Glomerular visceral epithelial cell (primary cell): ENCODE results near the gene FBLN5.

Experiments used
- DNase-seq: peaks from one replicate; pipeline ENCODE4 v3.0.0-alpha.2; 2016; ENCODE audit errors: extremely low spot score

Gene FBLN5

DNA sequence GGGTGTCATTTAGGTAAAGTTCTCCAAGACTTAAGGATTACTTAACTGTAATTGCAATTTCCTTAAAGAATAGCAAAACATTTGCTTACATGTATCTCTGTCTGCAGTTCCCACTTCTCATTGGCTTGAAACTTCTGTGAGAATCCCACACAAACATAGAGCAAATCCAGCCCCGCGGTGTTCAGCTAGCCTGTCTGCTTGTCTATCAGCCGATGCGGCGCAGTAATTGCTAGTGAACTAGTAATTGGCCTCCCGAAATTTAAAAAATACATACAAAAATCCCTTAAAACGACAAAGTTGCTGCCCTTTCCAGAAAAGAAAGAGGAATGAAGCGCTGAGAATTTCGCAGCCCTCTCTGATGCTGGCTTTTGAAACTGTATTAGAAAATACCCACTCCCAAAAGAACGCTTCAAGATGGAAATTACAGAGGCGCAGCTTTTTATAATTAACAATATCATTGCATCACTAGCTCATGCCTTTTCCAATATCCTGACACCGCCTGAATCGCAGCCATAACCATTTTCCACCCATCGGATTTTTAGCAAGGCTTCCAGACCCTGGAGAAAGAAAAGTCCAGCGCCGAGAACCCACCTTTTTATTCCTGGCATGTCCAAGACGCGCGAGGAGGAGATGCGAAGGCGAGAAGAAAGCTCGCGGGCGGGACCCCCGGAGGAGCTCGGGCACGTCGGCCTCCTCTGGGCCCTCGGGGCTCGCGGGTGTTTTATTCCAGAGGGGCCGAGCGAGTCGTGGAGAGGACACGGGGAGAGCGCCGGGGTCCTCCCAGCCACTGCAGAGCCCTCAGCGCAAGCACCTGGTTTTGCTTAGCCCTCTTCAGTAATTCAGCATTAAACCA, 646 bp downstream of the FBLN5 start:
- no peak for DNase-seq

DNA sequence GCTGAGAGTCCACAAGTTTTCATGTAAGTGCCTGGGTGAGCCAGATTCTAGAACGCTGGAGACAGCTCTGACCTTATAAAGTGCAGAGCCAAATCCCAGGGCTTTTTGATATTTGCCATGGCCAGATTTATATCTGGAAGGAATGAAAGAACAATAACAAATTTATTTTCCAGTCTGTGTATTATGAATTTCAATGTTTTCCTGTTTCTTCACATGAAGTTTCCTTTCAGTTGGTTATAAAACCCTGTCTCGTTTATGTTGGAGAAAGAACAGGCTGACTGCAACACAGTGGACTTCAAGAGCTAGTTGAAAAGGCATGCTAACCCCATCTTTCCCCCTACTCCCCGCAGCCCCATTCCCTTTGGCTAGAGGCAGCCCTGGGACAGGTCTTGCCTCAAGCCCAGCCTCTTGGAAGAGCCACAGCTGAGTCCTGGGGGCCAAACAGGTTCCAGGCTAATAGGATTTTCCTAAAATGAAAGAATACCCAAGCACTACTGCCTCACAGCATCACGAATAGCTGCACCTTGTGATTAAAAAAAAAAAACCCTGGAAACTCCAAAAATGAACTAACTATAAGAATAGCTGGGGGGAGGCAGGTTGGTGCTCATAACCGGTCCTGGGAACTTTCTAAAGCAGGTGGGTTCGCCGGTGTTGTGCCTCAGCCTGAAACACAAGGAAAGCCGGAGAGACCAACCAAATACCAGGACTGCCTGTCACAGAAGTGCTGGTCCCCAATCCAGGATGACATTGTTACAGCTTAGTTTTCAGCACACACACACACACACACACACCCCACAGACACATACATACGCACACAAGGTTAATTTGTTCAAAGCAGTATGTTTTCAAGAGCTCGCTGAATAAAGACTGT, 1.5 kb downstream of the FBLN5 start:
- no peak for DNase-seq

DNA sequence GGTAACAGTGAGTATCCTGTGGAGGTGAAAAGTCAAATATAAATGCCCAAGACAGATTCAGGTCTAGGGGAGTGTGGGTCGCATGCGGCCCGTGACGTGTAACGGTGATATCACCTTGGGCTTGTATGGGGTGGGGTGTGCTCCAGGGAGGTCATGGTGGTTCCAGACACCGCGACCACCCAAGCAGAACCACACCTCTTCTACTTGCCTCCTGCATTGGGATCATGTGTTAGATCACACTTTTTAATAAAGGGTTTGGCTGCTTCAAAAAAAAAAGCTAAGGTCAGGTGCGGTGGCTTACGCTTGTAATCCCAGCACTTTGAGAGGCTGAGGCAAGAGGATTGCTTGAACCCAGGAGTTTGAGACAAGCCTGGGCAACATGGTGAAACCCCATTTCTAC, 4.5 kb downstream of the FBLN5 start:
- no peak for DNase-seq

DNA sequence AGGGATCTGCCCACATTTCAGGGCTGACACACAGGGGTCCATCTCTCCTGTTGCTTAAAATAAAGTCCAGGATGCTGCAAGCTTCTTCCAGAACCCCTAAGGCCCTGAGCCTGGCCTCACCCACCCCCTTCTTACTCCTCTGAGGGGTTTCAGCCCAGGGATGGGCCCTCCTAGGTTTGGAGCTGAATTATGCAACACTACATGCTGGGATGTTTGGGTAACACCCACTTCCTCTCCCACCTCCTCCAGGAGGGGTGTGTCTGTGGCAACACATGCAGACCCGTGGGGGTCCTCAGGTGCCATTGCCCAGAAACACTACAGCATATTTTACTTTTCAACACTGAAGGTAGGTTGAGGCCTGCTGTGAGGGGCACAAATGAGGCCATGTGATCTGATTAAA, 5.4 kb downstream of the FBLN5 start:
- no peak for DNase-seq

- DNase-seq, result no peak
Measured at GRCh38 chr14:91940209-91940608, 7.3 kb downstream of the FBLN5 start.

DNA sequence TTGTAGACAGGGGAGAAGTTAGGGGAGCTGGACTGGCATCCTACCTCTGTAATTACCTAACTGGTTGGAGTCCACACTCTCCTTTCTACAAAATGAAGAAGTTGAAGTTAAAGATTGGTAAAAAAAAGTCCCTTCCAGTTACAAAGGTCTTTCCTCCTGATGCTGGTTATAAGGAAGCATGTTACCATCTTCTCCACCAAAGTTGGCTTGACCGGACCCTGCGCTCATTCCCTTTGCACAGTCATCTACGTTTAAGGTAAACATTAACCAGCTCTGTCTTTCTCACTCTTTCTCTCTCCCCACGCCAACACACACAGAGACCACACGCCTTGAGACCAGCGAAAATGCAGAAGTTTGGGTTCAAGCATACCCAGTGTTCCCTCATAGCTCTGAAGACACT, 11.9 kb downstream of the FBLN5 start:
- DNase-seq, result no peak

GRCh38 chr14:91934554-91935285, 12.8 kb downstream of the FBLN5 start:
- no peak for DNase-seq

GRCh38 chr14:91931478-91932088, 15.9 kb downstream of the FBLN5 start:
- DNase-seq, result no peak

GRCh38 chr14:91929700-91930099, 17.8 kb downstream of the FBLN5 start:
- no peak for DNase-seq

DNA sequence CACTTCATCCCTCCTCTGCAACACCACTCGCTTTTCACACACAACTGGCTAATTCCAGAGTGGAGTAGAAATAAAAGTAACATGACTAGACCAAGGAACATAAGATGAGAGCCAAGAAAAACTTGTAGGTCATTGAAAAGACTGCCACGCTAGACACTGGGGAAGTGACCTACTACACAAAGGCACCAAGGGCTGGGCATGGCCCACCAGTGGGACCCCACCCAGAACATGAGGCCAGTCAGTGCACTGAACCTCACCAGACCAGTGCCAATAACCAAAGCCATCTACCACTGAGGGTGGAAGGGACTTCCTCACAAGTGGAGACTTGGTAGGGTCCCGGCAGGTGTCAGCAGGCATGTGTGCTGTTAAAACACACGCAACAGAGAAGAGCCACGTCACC, 19.7 kb downstream of the FBLN5 start:
- no peak for DNase-seq

GRCh38 chr14:91927191-91927590, 20.3 kb downstream of the FBLN5 start:
- DNase-seq, result no peak

- DNase-seq, result no peak
Measured at GRCh38 chr14:91926131-91926890, 21.2 kb downstream of the FBLN5 start.

- no peak for DNase-seq
Measured at GRCh38 chr14:91925727-91926121, 21.8 kb downstream of the FBLN5 start.

DNA sequence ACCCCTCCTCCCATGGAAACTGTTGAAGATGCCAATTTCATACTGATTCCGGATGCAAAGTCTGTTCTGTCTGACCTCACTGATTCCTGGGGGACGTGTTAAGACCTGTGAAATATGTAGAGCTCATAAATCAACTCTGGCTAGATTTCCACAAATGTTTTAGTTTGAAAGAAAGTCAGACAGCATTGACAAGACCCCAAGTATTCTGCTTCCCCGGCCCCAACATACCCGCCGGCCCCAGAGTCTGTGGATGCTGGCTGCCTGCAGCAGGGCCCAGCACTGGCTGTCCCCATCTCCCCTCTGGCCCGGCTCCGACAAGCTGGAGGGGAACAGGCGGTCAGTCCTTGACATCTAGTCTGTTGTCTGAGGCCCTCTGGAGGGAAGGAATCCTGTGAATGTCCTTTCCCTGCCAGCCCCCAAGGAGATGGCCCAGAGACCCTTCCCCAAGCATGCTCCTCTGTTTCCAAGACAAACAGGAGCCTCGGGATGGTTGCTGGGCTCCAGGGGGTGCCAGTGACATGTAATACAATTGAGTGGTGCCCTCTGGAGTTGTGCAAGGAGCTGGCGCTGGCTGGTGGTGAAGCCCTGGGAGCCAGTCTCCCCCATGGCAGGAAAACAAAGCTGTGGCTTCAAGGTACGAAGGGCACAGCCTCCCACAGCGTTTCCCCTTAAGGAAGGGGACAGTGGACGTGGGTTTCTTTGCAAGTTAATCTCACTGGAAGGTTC, 22.3 kb downstream of the FBLN5 start:
- no peak for DNase-seq

GRCh38 chr14:91920526-91920925, 27.0 kb downstream of the FBLN5 start:
- DNase-seq, result no peak

GRCh38 chr14:91919814-91920213, 27.7 kb downstream of the FBLN5 start:
- DNase-seq, result no peak

GRCh38 chr14:91918186-91918883, 29.2 kb downstream of the FBLN5 start:
- DNase-seq, result no peak

DNA sequence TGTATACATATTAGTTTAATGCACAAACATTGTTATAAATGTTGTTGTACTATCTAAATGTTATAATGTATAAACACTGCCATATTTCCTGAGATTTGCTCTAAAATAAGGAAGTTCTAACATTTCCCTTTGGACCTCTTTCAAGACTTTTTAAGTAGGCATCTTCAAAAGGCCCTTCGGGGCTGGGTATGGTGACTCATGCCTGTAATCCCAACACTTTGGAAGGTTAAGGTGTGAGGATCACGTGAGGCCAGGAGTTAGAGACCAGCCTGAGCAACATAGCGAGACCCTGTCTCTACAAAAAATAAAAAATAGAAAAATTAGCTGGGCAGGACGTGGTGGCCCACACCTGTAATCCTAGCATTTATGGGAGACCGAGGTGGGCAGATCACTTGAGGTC, 35.5 kb downstream of the FBLN5 start:
- DNase-seq, result no peak

GRCh38 chr14:91911474-91912032, 35.9 kb downstream of the FBLN5 start:
- DNase-seq, result peak; percentile 32
